GM23248 (cell line): ENCODE measurements around the gene ADAMTSL5. TPM values are rescaled to one million over a fixed set of nuclear protein-coding genes. Genes with fewer than 3 reads are reported as not detected.

Experiments
- DNase-seq: peaks from one replicate; pipeline ENCODE4 v3.0.0-alpha.2; 2015
- H2AFZ ChIP-seq: fragments of 200-600 bp; sonication (generic); 2 replicates; pipeline ENCODE4 v1.6.1; 2016; ENCODE audit warnings: antibody characterized with exemption
- H3F3A ChIP-seq: fragments of 200-600 bp; sonication (generic); 2 replicates; pipeline ENCODE4 v1.6.1; 2016; ENCODE audit warnings: mild to moderate bottlenecking, antibody characterized with exemption, mixed run types; ENCODE audit not compliant: insufficient read depth
- H3K27ac ChIP-seq: fragments of 200-600 bp; sonication (generic); 2 replicates; pipeline ENCODE4 v1.5.1; 2016; ENCODE audit warnings: mild to moderate bottlenecking
- H3K27me3 ChIP-seq: fragments of 200-600 bp; sonication (generic); replicated peaks from 2 replicates; pipeline ENCODE4 v1.6.1; 2016; ENCODE audit warnings: mild to moderate bottlenecking; ENCODE audit not compliant: insufficient read depth
- H3K36me3 ChIP-seq: fragments of 200-600 bp; sonication (generic); 2 replicates; pipeline ENCODE4 v1.6.1; 2016; ENCODE audit warnings: low read depth, mild to moderate bottlenecking
- H3K4me1 ChIP-seq: fragments of 200-600 bp; sonication (generic); 2 replicates; pipeline ENCODE4 v1.6.1; 2016; ENCODE audit warnings: mild to moderate bottlenecking; ENCODE audit not compliant: insufficient read depth
- H3K4me2 ChIP-seq: fragments of 200-600 bp; sonication (generic); one replicate; pipeline ENCODE4 v1.6.1; 2016; ENCODE audit warnings: mild to moderate bottlenecking; ENCODE audit not compliant: unreplicated experiment
- H3K4me3 ChIP-seq: fragments of 200-600 bp; sonication (generic); 2 replicates; pipeline ENCODE4 v1.5.1; 2016; ENCODE audit warnings: mild to moderate bottlenecking
- H3K79me2 ChIP-seq: fragments of 200-600 bp; sonication (generic); 2 replicates; pipeline ENCODE4 v1.6.1; 2016; ENCODE audit warnings: mild to moderate bottlenecking; ENCODE audit not compliant: insufficient read depth
- H3K9ac ChIP-seq: fragments of 200-600 bp; sonication (generic); 2 replicates; pipeline ENCODE4 v1.6.1; 2016; ENCODE audit warnings: mild to moderate bottlenecking
- H3K9me2 ChIP-seq: fragments of 200-600 bp; sonication (generic); 2 replicates; pipeline ENCODE4 v1.6.1; 2016; ENCODE audit warnings: mixed run types, mild to moderate bottlenecking, moderate library complexity; ENCODE audit not compliant: insufficient read depth
- H3K9me3 ChIP-seq: fragments of 200-600 bp; sonication (generic); one replicate; pipeline ENCODE4 v1.6.1; 2017; ENCODE audit warnings: low read depth
- H4K20me1 ChIP-seq: fragments of 200-600 bp; sonication (generic); 2 replicates; pipeline ENCODE4 v1.6.0; 2016; ENCODE audit not compliant: insufficient read depth
- EZH2 ChIP-seq: fragments of 200-600 bp; sonication (generic); IDR thresholded peaks from 2 replicates; pipeline ENCODE4 v1.6.1; 2018; ENCODE audit warnings: antibody characterized with exemption, mild to moderate bottlenecking; ENCODE audit not compliant: insufficient read depth, poor library complexity, severe bottlenecking
- EZH2phosphoT487 ChIP-seq: fragments of 200-600 bp; sonication (generic); IDR thresholded peaks from 2 replicates; pipeline ENCODE4 v1.6.1; 2018; ENCODE audit warnings: antibody characterized with exemption, moderate library complexity, mild to moderate bottlenecking, low read depth; ENCODE audit not compliant: insufficient read depth
- WGBS, 2 experiments: methylation state at CpG; one replicate each; pipeline ENCODE4 v1.1.6; 2015 to 2017; ENCODE audit warnings: low lambda C conversion rate in 2 of 2, low coverage in 1 of 2; ENCODE audit errors: missing lambda C conversion rate in 2 of 2; 5-methylcytosine and 5-hydroxymethylcytosine counted together
- in situ Hi-C: fragments of 300-500 bp; cut with MboI; formaldehyde crosslinking; loops from 2 replicates; pipeline ENCODE4 v1.15.0; 2020
- polyA plus RNA-seq: library from polyadenylated mRNA; unstranded; fragments of >200 nt; fragmentation: Nextera tagmentation; extraction: Ambion mirVana; gene quantifications from 2 replicates; pipeline ENCODE4 v1.2.1, GENCODE V29; 2016
- total RNA-seq: library from RNA; depleted of rRNA; stranded (reverse); fragments of >200 nt; shearing (Covaris generic); gene quantifications from 2 replicates; pipeline ENCODE4 v1.2.3, GENCODE V29; 2014

ADAMTSL5 gene
- total and polyA plus RNA-seq, 2 experiments from 2014 or later, result 19.3 to 31.7 TPM

GRCh38 chr19:1511318-1512317 lies 1.2 kb downstream of the ADAMTSL5 start:
- H3K9me3 ChIP-seq, result no peaks in the 10 kb centered on the region
- in situ Hi-C loops, result no loop called here
- no peaks in the 10 kb centered on the region for H3K9me2 ChIP-seq
- 63 to 74% methylated on average over 21 to 22 of the region's 22 CpGs for WGBS, 2 experiments
- peak overlapping the region; percentile 78 for H3K4me2 ChIP-seq
- TF ChIP-seq EZH2phosphoT487, result no peak
- TF ChIP-seq EZH2, result no peak
- H3K79me2 ChIP-seq, result peaks cover 7% of the 10 kb centered on the region; the same call in 1 of the 2 replicates
- H3F3A ChIP-seq, result peaks cover 14% of the 10 kb centered on the region; the same call in 1 of the 2 replicates
- H2AFZ ChIP-seq, result no peak overlapping the region
- H3K36me3 ChIP-seq, result no peaks in the 10 kb centered on the region
- no peaks in the 10 kb centered on the region for H3K4me1 ChIP-seq
- no peak for DNase-seq
- H3K27ac ChIP-seq, result no peak overlapping the region
- H4K20me1 ChIP-seq, result no peaks in the 10 kb centered on the region
- no peaks in the 10 kb centered on the region for H3K27me3 ChIP-seq
- H3K9ac ChIP-seq, result no peak overlapping the region
- H3K4me3 ChIP-seq, result peak overlapping the region; percentile 95

DNA sequence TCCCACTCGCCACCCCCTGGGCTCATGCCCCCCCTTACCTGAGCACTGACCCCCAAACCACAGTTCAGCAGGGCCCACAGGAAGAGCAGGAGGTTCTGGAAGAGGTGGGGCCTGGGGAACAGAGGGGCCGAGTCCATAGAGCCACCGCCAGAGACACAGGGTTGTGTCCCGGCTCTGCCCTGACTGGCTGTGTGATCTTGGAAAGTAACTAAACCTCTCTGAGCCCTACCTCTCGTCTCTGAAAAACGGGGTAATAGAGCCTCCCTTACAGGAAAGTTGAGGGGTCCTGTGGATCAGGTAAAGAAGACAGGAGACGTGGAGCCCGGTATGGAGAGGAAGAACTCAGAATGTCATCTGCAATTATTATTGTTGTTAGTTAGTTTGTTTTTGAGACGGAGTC lies 2.0 kb downstream of the ADAMTSL5 start:
- no peak overlapping the region for H3K27ac ChIP-seq
- in situ Hi-C loops, result no loop called here
- no peaks in the 10 kb centered on the region for H3K4me1 ChIP-seq
- no peak for TF ChIP-seq EZH2
- no peak for TF ChIP-seq EZH2phosphoT487
- H3K79me2 ChIP-seq, result peaks cover 7% of the 10 kb centered on the region; the same call in 1 of the 2 replicates
- 79 to 90% methylated on average over 6 to 9 of the region's 9 CpGs for WGBS, 2 experiments
- no peaks in the 10 kb centered on the region for H3K27me3 ChIP-seq
- DNase-seq, result no peak
- H3K4me3 ChIP-seq, result no peak overlapping the region
- no peak overlapping the region for H2AFZ ChIP-seq
- H3K9me3 ChIP-seq, result no peaks in the 10 kb centered on the region
- H3K36me3 ChIP-seq, result no peaks in the 10 kb centered on the region
- H3F3A ChIP-seq, result peaks cover 14% of the 10 kb centered on the region; the same call in 1 of the 2 replicates
- no peak overlapping the region for H3K4me2 ChIP-seq
- no peak overlapping the region for H3K9ac ChIP-seq
- H4K20me1 ChIP-seq, result no peaks in the 10 kb centered on the region
- H3K9me2 ChIP-seq, result no peaks in the 10 kb centered on the region

GRCh38 chr19:1510442-1510806 lies 2.4 kb downstream of the ADAMTSL5 start:
- no peaks in the 10 kb centered on the region for H3K27me3 ChIP-seq
- TF ChIP-seq EZH2phosphoT487 (no peak), EZH2 (no peak)
- H3K4me2 ChIP-seq, result no peak overlapping the region
- H3K4me1 ChIP-seq, result no peaks in the 10 kb centered on the region
- no peak for DNase-seq
- peaks cover 7% of the 10 kb centered on the region; the same call in 1 of the 2 replicates for H3K79me2 ChIP-seq
- WGBS, 2 experiments, result 80% methylated on average over 1 to 23 of the region's 25 CpGs
- H3K9me2 ChIP-seq, result no peaks in the 10 kb centered on the region
- H3K9me3 ChIP-seq, result no peaks in the 10 kb centered on the region
- no peak overlapping the region for H3K9ac ChIP-seq
- H3K36me3 ChIP-seq, result no peaks in the 10 kb centered on the region
- H2AFZ ChIP-seq, result no peak overlapping the region
- H3F3A ChIP-seq, result peaks cover 14% of the 10 kb centered on the region; the same call in 1 of the 2 replicates
- in situ Hi-C loops, result no loop called here
- no peak overlapping the region for H3K4me3 ChIP-seq
- no peaks in the 10 kb centered on the region for H4K20me1 ChIP-seq
- no peak overlapping the region for H3K27ac ChIP-seq

- H3K27me3 ChIP-seq, result no peaks in the 10 kb centered on the region
- H3K9me3 ChIP-seq, result no peaks in the 10 kb centered on the region
- in situ Hi-C loops, result no loop called here
- H3K79me2 ChIP-seq, result peaks cover 7% of the 10 kb centered on the region; the same call in 1 of the 2 replicates
- H2AFZ ChIP-seq, result no peak overlapping the region
- DNase-seq, result no peak
- no peak overlapping the region for H3K4me2 ChIP-seq
- H3K36me3 ChIP-seq, result no peaks in the 10 kb centered on the region
- WGBS, 2 experiments, result 65 to 67% methylated on average over 9 to 11 of the region's 11 CpGs
- H3F3A ChIP-seq, result peaks cover 14% of the 10 kb centered on the region; the same call in 1 of the 2 replicates
- no peaks in the 10 kb centered on the region for H3K4me1 ChIP-seq
- H3K27ac ChIP-seq, result no peak overlapping the region
- H4K20me1 ChIP-seq, result no peaks in the 10 kb centered on the region
- no peak for TF ChIP-seq EZH2
- no peak for TF ChIP-seq EZH2phosphoT487
- H3K9ac ChIP-seq, result no peak overlapping the region
- no peak overlapping the region for H3K4me3 ChIP-seq
- H3K9me2 ChIP-seq, result no peaks in the 10 kb centered on the region
These were observed 3.0 kb downstream of the ADAMTSL5 start for GRCh38 chr19:1509602-1510441.
